ENCODE results near the gene NLRP6. TPM values are rescaled to one million over a fixed set of nuclear protein-coding genes. Genes with fewer than 3 reads are reported as not detected.

Gene NLRP6
- total RNA-seq, 1 experiment from 2014 or later = not detected

DNA sequence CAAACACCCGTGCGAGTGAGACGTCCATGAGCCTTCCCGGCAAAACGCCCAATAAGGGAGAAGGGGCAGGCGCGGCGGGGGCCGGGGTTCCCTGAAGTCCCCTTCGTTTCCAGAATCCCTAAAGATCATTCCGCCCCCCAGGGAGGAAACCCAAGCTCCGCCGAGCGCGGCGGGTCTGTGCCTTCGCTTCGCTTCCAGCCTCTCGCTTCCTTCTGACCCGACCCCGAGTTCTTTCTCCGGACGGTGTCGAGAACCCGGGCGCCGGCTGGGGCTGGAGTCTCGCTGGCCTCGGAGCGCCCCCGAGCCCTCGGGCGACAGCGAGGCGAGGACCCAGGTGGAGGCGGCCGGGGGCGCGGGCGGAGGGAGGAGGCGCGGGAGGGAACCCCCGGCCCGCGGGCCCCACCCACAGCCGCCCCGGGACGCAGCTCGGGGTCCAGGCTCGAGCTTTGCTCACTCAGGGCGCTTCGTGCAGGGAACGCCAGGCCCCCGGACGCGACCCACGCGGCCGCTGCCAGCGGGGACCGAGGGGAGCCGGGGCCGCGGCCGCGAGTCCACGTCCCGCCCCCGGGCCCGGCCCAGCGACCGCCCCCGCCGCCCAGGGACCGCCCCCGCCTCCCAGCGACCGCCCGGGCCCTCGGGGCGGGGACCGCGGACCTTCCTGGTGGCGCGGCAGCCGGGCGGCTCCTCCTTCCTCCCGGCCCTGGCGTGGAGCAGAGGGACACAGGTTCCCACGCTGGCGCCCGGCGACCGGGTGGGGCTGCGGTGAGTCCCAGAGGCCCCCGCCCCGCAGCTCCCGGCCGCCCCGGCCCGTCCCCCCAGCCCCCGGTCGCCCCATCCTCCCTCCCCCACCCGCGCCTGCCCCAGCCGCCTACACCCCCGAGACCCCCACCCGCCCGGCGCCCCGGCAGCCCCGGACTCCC, 10.5 kb downstream of the NLRP6 start, which contains the start of gene PGGHG:
TSS of gene PGGHG (plus strand) at position 649 of the 920 bp plus-strand sequence. CDS start 691 bp downstream, outside the sequence.
- Histone ChIP-seq H3K4me3 (ENCODE audit: low read depth, low read length, poor library complexity, severe bottlenecking) (peak within 1 kb of the TSS; percentile 58), H3K4me1 (ENCODE audit: insufficient read depth, low read length, poor library complexity, severe bottlenecking) (peaks cover 6% of the 10 kb centered on the region), H3K27me3 (replicated peaks; ENCODE audit: insufficient read depth, low read depth, low read length, poor library complexity) (no peaks in the 10 kb centered on the region), H3K9me3 (ENCODE audit: low read depth, low read length, poor library complexity, severe bottlenecking) (no peaks in the 10 kb centered on the region), H3K27ac (ENCODE audit: low read depth, low read length, poor library complexity, severe bottlenecking) (peak within 1 kb of the TSS; percentile 47), H3K36me3 (ENCODE audit: insufficient read depth, low read length, poor library complexity, severe bottlenecking) (no peaks in the 10 kb centered on the region)
- POLR2A ChIA-PET (ENCODE audit: low non-redundant PET) = no interaction called here
- no TSS peak for BruUV-seq (replicated peaks)
- TF ChIP-seq CTCF (conservative IDR thresholded peaks at IDR 0.05; ENCODE audit: low read depth, low read length) (no peak), EZH2 (IDR thresholded peaks at IDR 0.05; ENCODE audit: borderline replicate concordance, low read depth, low read length, poor library complexity, severe bottlenecking) (no peak)
- peak; percentile 52 for DNase-seq (ENCODE audit: low spot score)
- intact Hi-C loops (cut with micrococcal nuclease; ENCODE audit: unreplicated experiment) = no loop called here
- CTCF ChIA-PET = no interaction called here

- Histone ChIP-seq H3K4me3 (ENCODE audit: low read depth, low read length, poor library complexity, severe bottlenecking) (peak overlapping the region; percentile 58), H3K9me3 (ENCODE audit: low read depth, low read length, poor library complexity, severe bottlenecking) (no peaks in the 10 kb centered on the region), H3K27ac (ENCODE audit: low read depth, low read length, poor library complexity, severe bottlenecking) (peak overlapping the region; percentile 42), H3K36me3 (ENCODE audit: insufficient read depth, low read length, poor library complexity, severe bottlenecking) (no peaks in the 10 kb centered on the region), H3K27me3 (replicated peaks; ENCODE audit: insufficient read depth, low read depth, low read length, poor library complexity) (no peaks in the 10 kb centered on the region), H3K4me1 (ENCODE audit: insufficient read depth, low read length, poor library complexity, severe bottlenecking) (peaks cover 6% of the 10 kb centered on the region)
- POLR2A ChIA-PET (ENCODE audit: low non-redundant PET) = no interaction called here
- intact Hi-C loops (cut with micrococcal nuclease; ENCODE audit: unreplicated experiment) = no loop called here
- no peak for TF ChIP-seq CTCF (conservative IDR thresholded peaks at IDR 0.05; ENCODE audit: low read depth, low read length)
- TF ChIP-seq EZH2 (IDR thresholded peaks at IDR 0.05; ENCODE audit: borderline replicate concordance, low read depth, low read length, poor library complexity, severe bottlenecking) = no peak
- DNase-seq (ENCODE audit: low spot score) = no peak
- CTCF ChIA-PET = no interaction called here
- BruUV-seq (replicated peaks) = no TSS peak
Observed at GRCh38 chr11:289398-289711, 11.1 kb downstream of the NLRP6 start.

DNA sequence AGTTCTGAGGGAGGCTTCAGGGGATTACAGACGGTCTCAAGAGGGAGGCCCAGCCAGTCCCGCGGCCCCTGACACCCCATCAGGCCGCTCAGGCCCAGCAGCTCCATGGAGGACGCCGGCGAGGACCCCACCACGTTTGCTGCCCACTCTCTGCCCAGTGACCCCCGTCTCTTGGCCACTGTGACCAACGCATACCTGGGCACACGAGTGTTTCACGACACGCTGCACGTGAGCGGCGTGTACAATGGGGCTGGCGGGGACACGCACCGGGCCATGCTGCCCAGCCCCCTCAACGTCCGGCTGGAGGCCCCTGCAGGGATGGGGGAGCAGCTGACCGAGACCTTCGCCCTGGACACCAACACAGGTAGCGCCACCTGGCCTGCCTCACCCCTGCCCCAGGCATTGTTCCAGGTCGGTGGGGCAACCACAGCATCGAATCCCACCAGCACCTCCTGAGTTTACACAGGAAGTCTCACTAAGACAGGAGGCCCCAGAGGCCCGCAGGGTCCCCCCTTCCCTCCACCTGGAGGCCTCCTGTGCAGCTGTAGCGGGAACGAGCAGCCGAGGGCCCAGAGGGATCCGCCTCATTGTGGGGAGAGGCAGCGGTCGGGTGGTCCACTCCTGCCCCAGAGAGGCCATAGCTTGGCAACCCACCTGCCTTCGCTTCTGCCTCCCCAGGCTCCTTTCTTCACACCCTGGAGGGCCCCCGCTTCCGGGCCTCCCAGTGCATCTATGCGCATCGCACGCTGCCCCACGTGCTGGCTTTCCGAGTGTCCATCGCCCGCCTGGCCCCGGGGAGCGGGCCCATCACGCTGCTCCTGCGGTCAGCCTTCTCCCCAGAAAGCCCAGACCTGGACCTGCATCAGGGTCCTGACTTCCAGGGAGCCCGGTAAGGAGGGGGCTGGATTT, 11.8 kb downstream of the NLRP6 start:
- peak overlapping the region; percentile 58 for H3K4me3 ChIP-seq (ENCODE audit: low read depth, low read length, poor library complexity, severe bottlenecking)
- BruUV-seq (replicated peaks) = no TSS peak

More for the DNA sequence above, 11.8 kb downstream of the NLRP6 start:
- no peak for DNase-seq (ENCODE audit: low spot score)
- ChIA-PET CTCF (no interaction called here), POLR2A (ENCODE audit: low non-redundant PET) (no interaction called here)
- no peaks in the 10 kb centered on the region for H3K9me3 ChIP-seq (ENCODE audit: low read depth, low read length, poor library complexity, severe bottlenecking)
- intact Hi-C loops (cut with micrococcal nuclease; ENCODE audit: unreplicated experiment) = no loop called here
- TF ChIP-seq CTCF (conservative IDR thresholded peaks at IDR 0.05; ENCODE audit: low read depth, low read length) (no peak), EZH2 (IDR thresholded peaks at IDR 0.05; ENCODE audit: borderline replicate concordance, low read depth, low read length, poor library complexity, severe bottlenecking) (no peak)
- H3K36me3 ChIP-seq (ENCODE audit: insufficient read depth, low read length, poor library complexity, severe bottlenecking) = no peaks in the 10 kb centered on the region
- H3K4me1 ChIP-seq (ENCODE audit: insufficient read depth, low read length, poor library complexity, severe bottlenecking) = peaks cover 6% of the 10 kb centered on the region
- no peaks in the 10 kb centered on the region for H3K27me3 ChIP-seq (replicated peaks; ENCODE audit: insufficient read depth, low read depth, low read length, poor library complexity)
- peak overlapping the region; percentile 42 for H3K27ac ChIP-seq (ENCODE audit: low read depth, low read length, poor library complexity, severe bottlenecking)

All from A673 (cell line).